Tibial artery (tissue), 4 donors: ENCODE data around the gene ANKRD44.

Source experiments
- DNase-seq, 2 donors: peaks; one replicate each; pipeline ENCODE4 v3.0.0-alpha.2; 2019
- H3K27ac ChIP-seq, 2 donors: fragments of 200-600 bp; sonication (generic) in 1 of 2; 1 replicate in 1 of 2; 2 replicates in 1 of 2; pipeline ENCODE4 v1.5.1; 2018 to 2019; ENCODE audit warnings: mild to moderate bottlenecking in 1 of 2
- H3K27me3 ChIP-seq, 2 donors: fragments of 200-600 bp; sonication (generic) in 1 of 2; one replicate each; pipeline versions ENCODE4 v1.5.1 to v1.6.0; 2016 to 2019
- H3K36me3 ChIP-seq, 3 donors: fragments of 200-600 bp; sonication (generic) in 2 of 3; one replicate each; pipeline ENCODE4 v1.5.1; 2016 to 2019; ENCODE audit warnings: mild to moderate bottlenecking in 2 of 3
- H3K4me1 ChIP-seq, 4 donors: fragments of 200-600 bp; sonication (generic) in 2 of 4; 1 replicate in 3 of 4; 2 replicates in 1 of 4; pipeline ENCODE4 v1.5.1; 2016 to 2019
- H3K4me3 ChIP-seq, 2 donors: fragments of 200-600 bp; sonication (generic) in 1 of 2; 1 replicate in 1 of 2; 2 replicates in 1 of 2; pipeline ENCODE4 v1.5.1; 2018 to 2019; ENCODE audit warnings: mild to moderate bottlenecking in 2 of 2
- H3K9me3 ChIP-seq, 3 donors: fragments of 200-600 bp; sonication (generic) in 1 of 3; one replicate each; pipeline ENCODE4 v1.5.1; 2016 to 2019
- CTCF ChIP-seq, 2 experiments: fragments of 200-600 bp in 1 of 2; fragments of 450-650 bp in 1 of 2; IDR thresholded peaks; one replicate each; pipeline ENCODE4 v1.5.1; 2017 to 2019; ENCODE audit warnings: antibody characterized with exemption in 2 of 2, mild to moderate bottlenecking in 1 of 2, moderate library complexity in 1 of 2
- intact Hi-C: fragments of 100-400 bp; cut with DNase I; formaldehyde crosslinking; loops from one replicate; pipeline ENCODE4 v1.15.0; 2023; ENCODE audit warnings: low total_unique reads

The ANKRD44 gene

DNA sequence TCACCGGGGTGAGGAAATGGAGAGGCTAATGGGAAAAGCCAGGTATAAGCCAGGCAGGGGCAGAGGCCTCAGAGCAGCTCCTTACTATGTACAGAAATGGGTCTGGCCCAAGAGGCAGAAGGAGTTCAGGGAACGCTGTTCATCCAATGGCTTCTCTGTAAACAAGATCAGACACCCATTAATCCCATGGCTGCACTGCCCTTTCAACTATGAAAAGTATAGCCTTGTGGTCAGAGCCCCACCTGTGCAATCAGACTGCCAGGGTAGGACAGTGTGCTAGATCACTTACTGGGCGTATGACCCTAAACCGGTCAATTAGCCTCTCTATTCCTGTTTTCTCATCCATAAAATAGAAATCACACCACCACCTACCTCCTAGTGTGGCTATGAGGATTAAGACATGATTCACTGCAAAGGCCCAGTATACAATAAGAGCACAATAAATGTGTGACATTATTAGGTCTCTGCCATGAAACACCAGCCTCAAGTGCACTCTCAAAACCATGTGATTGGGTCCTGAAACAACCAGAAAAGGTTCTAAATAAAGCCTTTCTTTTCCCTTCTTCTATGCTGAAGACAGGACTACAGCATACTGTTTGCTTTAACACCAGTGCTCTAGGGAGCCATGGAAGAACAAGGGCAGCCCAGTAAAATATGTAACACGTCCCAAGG, 4.4 kb downstream of the ANKRD44 start:
- TF ChIP-seq CTCF (IDR thresholded peaks at IDR 0.05), result no peak
- Histone ChIP-seq H3K9me3 (no peaks in the 10 kb centered on the region), H3K4me1 (peaks cover 0 to 69% (median 21%) of the 10 kb centered on the region in 4 donors), H3K36me3 (no peaks in the 10 kb centered on the region), H3K27ac (peak overlapping the region; percentile 68 to 86), H3K4me3 (no peak overlapping the region), H3K27me3 (no peaks in the 10 kb centered on the region)
- intact Hi-C loops, result no loop called here
- no peak for DNase-seq

- DNase-seq, result no peak
- H3K9me3 ChIP-seq, result no peaks in the 10 kb centered on the region
- no peaks in the 10 kb centered on the region for H3K36me3 ChIP-seq
- peaks cover 0 to 65% (median 16%) of the 10 kb centered on the region in 4 donors for H3K4me1 ChIP-seq
- peak overlapping the region in 1 of 2 donors; percentile 86 for H3K27ac ChIP-seq
- H3K27me3 ChIP-seq, result no peaks in the 10 kb centered on the region
- no peak overlapping the region for H3K4me3 ChIP-seq
- intact Hi-C loops, result no loop called here
- TF ChIP-seq CTCF (IDR thresholded peaks at IDR 0.05), result no peak
Observed at GRCh38 chr2:197304556-197305011, 6.0 kb downstream of the ANKRD44 start.

DNA sequence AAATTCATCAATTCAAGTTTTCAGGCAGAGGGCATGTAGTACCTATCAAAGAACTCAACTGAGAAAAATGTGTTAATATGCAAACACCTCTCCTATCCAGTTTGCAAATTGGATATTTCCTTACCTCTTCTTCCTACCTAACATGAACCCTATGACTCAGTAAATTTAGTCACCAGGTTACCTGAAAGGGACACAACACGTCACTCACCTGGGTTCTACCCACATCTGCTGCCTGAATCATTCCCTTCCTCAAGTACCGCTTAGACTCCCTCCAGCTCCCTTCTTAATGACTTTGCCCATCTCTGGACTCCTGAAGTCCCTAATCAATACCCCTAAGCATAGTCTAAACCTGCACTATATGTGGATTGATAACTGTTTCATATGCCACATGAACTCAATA, 10.4 kb downstream of the ANKRD44 start:
- Histone ChIP-seq H3K9me3 (no peaks in the 10 kb centered on the region), H3K4me3 (no peak overlapping the region), H3K4me1 (peaks cover 0 to 23% (median 0%) of the 10 kb centered on the region in 4 donors), H3K27ac (no peak overlapping the region), H3K36me3 (no peaks in the 10 kb centered on the region), H3K27me3 (no peaks in the 10 kb centered on the region)
- intact Hi-C loops, result no loop called here
- no peak for DNase-seq
- TF ChIP-seq CTCF (IDR thresholded peaks at IDR 0.05), result no peak

DNA sequence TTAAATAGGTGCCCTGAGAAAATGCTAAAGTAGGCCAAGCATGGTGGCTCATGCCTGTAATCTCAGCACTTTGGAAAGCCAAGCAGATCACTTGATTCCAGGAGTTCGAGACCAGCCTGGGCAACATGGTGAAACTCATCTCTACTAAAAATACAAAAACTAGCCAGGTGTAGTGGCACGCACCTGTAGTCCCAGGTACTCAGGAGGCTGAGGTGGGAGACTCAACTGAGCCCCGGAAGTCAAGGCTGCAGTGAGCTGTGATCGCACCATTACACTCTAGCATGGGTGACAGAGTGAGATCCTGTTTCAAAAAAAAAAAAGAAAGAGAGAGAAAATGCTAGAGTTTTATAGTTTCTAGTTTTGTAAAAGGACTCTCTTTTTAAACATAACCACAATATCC, 12.0 kb downstream of the ANKRD44 start:
- no peaks in the 10 kb centered on the region for H3K27me3 ChIP-seq
- intact Hi-C loops, result no loop called here
- no peak for DNase-seq
- H3K4me1 ChIP-seq, result peaks cover 0 to 24% (median 7%) of the 10 kb centered on the region in 4 donors
- TF ChIP-seq CTCF (IDR thresholded peaks at IDR 0.05), result no peak
- H3K9me3 ChIP-seq, result no peaks in the 10 kb centered on the region
- H3K36me3 ChIP-seq, result no peaks in the 10 kb centered on the region
- no peak overlapping the region for H3K27ac ChIP-seq
- no peak overlapping the region for H3K4me3 ChIP-seq

- no peak for DNase-seq
- H3K4me1 ChIP-seq, result peaks cover 0 to 30% (median 8%) of the 10 kb centered on the region in 4 donors
- no peak overlapping the region for H3K4me3 ChIP-seq
- no peaks in the 10 kb centered on the region for H3K27me3 ChIP-seq
- TF ChIP-seq CTCF (IDR thresholded peaks at IDR 0.05), result no peak
- H3K36me3 ChIP-seq, result no peaks in the 10 kb centered on the region
- intact Hi-C loops, result no loop called here
- H3K9me3 ChIP-seq, result no peaks in the 10 kb centered on the region
- H3K27ac ChIP-seq, result no peak overlapping the region
Observed at GRCh38 chr2:197297772-197298318, 12.7 kb downstream of the ANKRD44 start.
